ENCODE data around the gene NEK1. TPM values are rescaled to one million over a fixed set of nuclear protein-coding genes. Genes with fewer than 3 reads are reported as not detected.

NEK1 gene
- total and polyA plus RNA-seq, 2 donors (not counting 3 experiments of a cell fraction or from before 2014, with no cell fraction given), result 2.6 to 10.1 TPM

GRCh38 chr4:169416461-169416860, 195.9 kb downstream of the NEK1 start:
- dilution Hi-C loops (cut with MboI; ENCODE audit: extremely low pct_ligation_motif_present, low sequenced_read_pairs), result no loop called here
- DNase-seq (ENCODE audit: low read depth, low spot score) (no peak), FAIRE-seq (no peak)
- no peaks in the 10 kb centered on the region for H3K79me2 ChIP-seq (ENCODE audit: control insufficient read depth, insufficient read depth, low read length)
- TF ChIP-seq JUN (IDR thresholded peaks at IDR 0.05; ENCODE audit: borderline replicate concordance, insufficient read depth, insufficient read length, low read depth), result no peak
- no peak for TF ChIP-seq POLR2A (IDR thresholded peaks at IDR 0.05; ENCODE audit: low read depth, low read length)
- TF ChIP-seq, protein P1, sequence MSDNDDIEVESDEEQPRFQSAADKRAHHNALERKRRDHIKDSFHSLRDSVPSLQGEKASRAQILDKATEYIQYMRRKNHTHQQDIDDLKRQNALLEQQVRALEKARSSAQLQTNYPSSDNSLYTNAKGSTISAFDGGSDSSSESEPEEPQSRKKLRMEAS (IDR thresholded peaks at IDR 0.05; ENCODE audit: insufficient read depth, insufficient read length), result no peak
- no peak for TF ChIP-seq CTCF (IDR thresholded peaks at IDR 0.05; ENCODE audit: extremely low read depth in 1 of 2, insufficient read depth in 1 of 2, low read depth in 1 of 2, low read length in 2 of 2)
- TF ChIP-seq MYC (IDR thresholded peaks at IDR 0.05; ENCODE audit: low read depth, low read length), result no peak
- no peak for TF ChIP-seq GATA2 (IDR thresholded peaks at IDR 0.05; ENCODE audit: insufficient read depth, insufficient read length, low read depth, low read length)
- no peak for TF ChIP-seq EZH2 (IDR thresholded peaks at IDR 0.05; ENCODE audit: borderline replicate concordance, low read depth, low read length, severe bottlenecking)
- no peak overlapping the region for H3K4me2 ChIP-seq (ENCODE audit: insufficient read depth, low read length)
- H3K27ac ChIP-seq (ENCODE audit: insufficient read depth, low read depth, low read length), result no peak overlapping the region
- no TSS peak for BruUV-seq (replicated peaks)
- no peaks in the 10 kb centered on the region for H3K9me3 ChIP-seq (replicated peaks; ENCODE audit: control insufficient read depth, insufficient read depth, low read length)
- peaks cover 3% of the 10 kb centered on the region for H3K9me1 ChIP-seq (replicated peaks; ENCODE audit: control insufficient read depth, extremely low read depth, insufficient read depth, low read length)
- no peaks in the 10 kb centered on the region for H3K4me1 ChIP-seq (ENCODE audit: control insufficient read depth, extremely low read depth, insufficient read depth, low read length)
- no peaks in the 10 kb centered on the region for H4K20me1 ChIP-seq (replicated peaks; ENCODE audit: control insufficient read depth, extremely low read depth, insufficient read depth, low read length)
- H2AFZ ChIP-seq (ENCODE audit: low read depth, low read length), result no peak overlapping the region
- H3K27me3 ChIP-seq (ENCODE audit: control insufficient read depth in 2 of 2, insufficient read depth in 2 of 2, low read length in 2 of 2), result no peaks in the 10 kb centered on the region
- intact Hi-C loops (cut with micrococcal nuclease), result no loop called here
- H3K36me3 ChIP-seq (ENCODE audit: control insufficient read depth in 2 of 2, extremely low read depth in 1 of 2, insufficient read depth in 2 of 2, low read length in 2 of 2), result no peaks in the 10 kb centered on the region
- no peak overlapping the region for H3K9ac ChIP-seq (replicated peaks; ENCODE audit: extremely low read depth, insufficient read depth, low read length)
- POLR2A ChIA-PET, result no interaction called here
- CTCF ChIA-PET, result interaction anchor here (1.0 to 1.6 kb wide), 3 partner anchors 11 to 301 kb away, joined by 3 to 5 read pairs (median 4); no protein-coding TSS in a partner anchor
- no peak overlapping the region for H3K4me3 ChIP-seq (replicated peaks in 1 of 3; ENCODE audit: insufficient read depth in 1 of 3, low read depth in 1 of 3, low read length in 3 of 3)

Data from endothelial cell of umbilical vein (primary cell).